HepG2 (cell line): ENCODE data around the gene ZNF79. TPM values are rescaled to one million over a fixed set of nuclear protein-coding genes. Genes with fewer than 3 reads are reported as not detected.

Experiments used
- DDIT3 ChIP-seq: sonication (generic); formaldehyde crosslinking; IDR thresholded peaks from 2 replicates; pipeline ENCODE4 v1.4.0; 2020; ENCODE audit warnings: mild to moderate bottlenecking, missing genetic modification reagents
- DR1 ChIP-seq: sonication (generic); formaldehyde crosslinking; IDR thresholded peaks from 2 replicates; pipeline ENCODE4 v1.8.0; 2021; ENCODE audit warnings: mild to moderate bottlenecking, missing genetic modification reagents, inconsistent platforms
- DZIP1 ChIP-seq: sonication (generic); formaldehyde crosslinking; IDR thresholded peaks from 2 replicates; pipeline ENCODE4 v1.5.0; 2020; ENCODE audit warnings: mild to moderate bottlenecking, missing genetic modification reagents
- GMEB2 ChIP-seq: IDR thresholded peaks from 2 replicates; pipeline ENCODE4 v1.6.1; 2016; ENCODE audit warnings: missing biosample characterization, missing genetic modification reagents, low read depth
- HHEX ChIP-seq: IDR thresholded peaks from 2 replicates; pipeline ENCODE4 v1.6.1; 2016; ENCODE audit warnings: control low read depth
- KIAA2018 ChIP-seq: sonication (generic); formaldehyde crosslinking; IDR thresholded peaks from 2 replicates; pipeline ENCODE4 v1.5.0; 2020; ENCODE audit warnings: mild to moderate bottlenecking, missing genetic modification reagents, borderline replicate concordance
- PPARG ChIP-seq: conservative IDR thresholded peaks from 2 replicates; pipeline ENCODE4 v1.6.1; 2016; ENCODE audit warnings: missing biosample characterization, missing genetic modification reagents
- ZBTB49 ChIP-seq: sonication (generic); formaldehyde crosslinking; IDR thresholded peaks from 2 replicates; pipeline ENCODE4 v1.4.0; 2020; ENCODE audit warnings: missing genetic modification reagents, borderline replicate concordance
- ZNF660 ChIP-seq: sonication (generic); formaldehyde crosslinking; IDR thresholded peaks from 2 replicates; pipeline ENCODE4 v1.5.1; 2020; ENCODE audit warnings: mild to moderate bottlenecking, low read depth, missing genetic modification reagents, borderline replicate concordance
- ZNF782 ChIP-seq: sonication (generic); formaldehyde crosslinking; IDR thresholded peaks from 2 replicates; pipeline ENCODE4 v1.4.0; 2020; ENCODE audit warnings: missing genetic modification reagents, mild to moderate bottlenecking, borderline replicate concordance
- polyA plus RNA-seq, 8 experiments: library from polyadenylated mRNA; depleted of rRNA in 3 of 8; stranded (reverse) in 7 of 8; unstranded in 1 of 8; fragments of >200 nt; fragmentation: Illumina TruSeq in 4 of 8; extraction: Trizol in 4 of 8; gene quantifications; 2 replicates each; pipeline versions ENCODE4 v1.2.1 to v1.2.3, GENCODE V29; 2011 to 2016; ENCODE audit warnings: low read depth in 4 of 8, missing spikeins in 1 of 8, mixed read lengths in 1 of 8; ENCODE audit not compliant: insufficient read depth in 1 of 8
- total RNA-seq, 5 experiments: library from RNA; depleted of rRNA; stranded (reverse); fragments of >200 nt; fragmentation: Illumina TruSeq; extraction: Trizol; gene quantifications; 2 replicates each; pipeline ENCODE4 v1.2.3, GENCODE V29; 2016; ENCODE audit warnings: low read depth in 1 of 5

ZNF79 gene
- total and polyA plus RNA-seq, 2 of the 13 experiments (the other 11 are each of a cell fraction or from before 2014, with no cell fraction given) = 3.7 to 8.1 TPM

- no peak; the same call in 1 of the 2 replicates for TF ChIP-seq DZIP1 (CRISPR knock-in tag)
- TF ChIP-seq DR1 (CRISPR knock-in tag) = peak; percentile 78
- no peak for TF ChIP-seq GMEB2 (CRISPR knock-in tag)
- no peak for TF ChIP-seq ZBTB49 (CRISPR knock-in tag)
- no peak for TF ChIP-seq KIAA2018 (CRISPR knock-in tag)
- TF ChIP-seq PPARG (CRISPR knock-in tag) = no peak
- no peak for TF ChIP-seq ZNF782
- TF ChIP-seq DDIT3 (CRISPR knock-in tag) = no peak
- no peak for TF ChIP-seq ZNF660 (CRISPR knock-in tag)
- TF ChIP-seq HHEX (CRISPR knock-in tag) = no peak
Measured at GRCh38 chr9:127396808-127397645, 27.2 kb upstream of the ZNF79 start, which contains the start of gene SLC2A8 (continued).
